Cardiac fibroblast (primary cell): ENCODE results near the gene TOE1.
"Not testable (repeated sequence)": the region's sequence is repeated elsewhere in the genome, so short reads cannot be mapped to it uniquely, and the experiment has no call there.

Source experiments
- DNase-seq, 2 donors: peaks; one replicate each; pipeline versions ENCODE4 v3.0.0 to v3.0.0-alpha.2; 2010; ENCODE audit warnings: low read depth in 2 of 2
- H3K4me3 ChIP-seq, 2 donors: replicated peaks in 1 of 2; 1 replicate in 1 of 2; 2 replicates in 1 of 2; pipeline ENCODE4 v1.5.1; 2011; ENCODE audit warnings: low read depth in 2 of 2, low read length in 2 of 2, mild to moderate bottlenecking in 2 of 2, moderate library complexity in 1 of 2
- TF ChIP-seq, protein P1 (sequence below): IDR thresholded peaks from one replicate; pipeline ENCODE4 v1.5.1; 2011; ENCODE audit warnings: low read depth, mild to moderate bottlenecking, low read length, inconsistent platforms

TOE1 gene

DNA sequence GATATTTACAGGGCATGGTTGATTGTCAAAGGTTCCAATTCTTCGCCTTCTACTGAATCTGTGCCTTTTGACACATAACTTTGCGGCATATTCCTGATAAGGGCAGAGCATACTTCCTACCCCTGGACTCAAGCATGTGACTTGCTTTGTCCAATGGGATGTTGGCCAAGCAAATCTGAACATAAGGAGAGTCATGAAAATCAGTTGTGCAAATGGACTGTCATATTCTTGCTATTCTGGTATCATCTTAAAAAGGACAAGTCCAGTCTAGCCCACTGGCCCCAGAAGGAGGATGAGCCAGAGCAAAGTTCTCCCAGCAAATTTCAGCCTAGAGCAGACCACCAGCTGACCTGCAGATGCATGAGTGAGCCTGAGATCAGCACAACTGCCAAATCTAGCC is 41.3 kb downstream of the TOE1 start:
- no peak overlapping the region for H3K4me3 ChIP-seq
- TF ChIP-seq, protein P1, sequence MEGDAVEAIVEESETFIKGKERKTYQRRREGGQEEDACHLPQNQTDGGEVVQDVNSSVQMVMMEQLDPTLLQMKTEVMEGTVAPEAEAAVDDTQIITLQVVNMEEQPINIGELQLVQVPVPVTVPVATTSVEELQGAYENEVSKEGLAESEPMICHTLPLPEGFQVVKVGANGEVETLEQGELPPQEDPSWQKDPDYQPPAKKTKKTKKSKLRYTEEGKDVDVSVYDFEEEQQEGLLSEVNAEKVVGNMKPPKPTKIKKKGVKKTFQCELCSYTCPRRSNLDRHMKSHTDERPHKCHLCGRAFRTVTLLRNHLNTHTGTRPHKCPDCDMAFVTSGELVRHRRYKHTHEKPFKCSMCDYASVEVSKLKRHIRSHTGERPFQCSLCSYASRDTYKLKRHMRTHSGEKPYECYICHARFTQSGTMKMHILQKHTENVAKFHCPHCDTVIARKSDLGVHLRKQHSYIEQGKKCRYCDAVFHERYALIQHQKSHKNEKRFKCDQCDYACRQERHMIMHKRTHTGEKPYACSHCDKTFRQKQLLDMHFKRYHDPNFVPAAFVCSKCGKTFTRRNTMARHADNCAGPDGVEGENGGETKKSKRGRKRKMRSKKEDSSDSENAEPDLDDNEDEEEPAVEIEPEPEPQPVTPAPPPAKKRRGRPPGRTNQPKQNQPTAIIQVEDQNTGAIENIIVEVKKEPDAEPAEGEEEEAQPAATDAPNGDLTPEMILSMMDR: no peak
- peak in 1 of 2 donors; percentile 21 for DNase-seq

DNA sequence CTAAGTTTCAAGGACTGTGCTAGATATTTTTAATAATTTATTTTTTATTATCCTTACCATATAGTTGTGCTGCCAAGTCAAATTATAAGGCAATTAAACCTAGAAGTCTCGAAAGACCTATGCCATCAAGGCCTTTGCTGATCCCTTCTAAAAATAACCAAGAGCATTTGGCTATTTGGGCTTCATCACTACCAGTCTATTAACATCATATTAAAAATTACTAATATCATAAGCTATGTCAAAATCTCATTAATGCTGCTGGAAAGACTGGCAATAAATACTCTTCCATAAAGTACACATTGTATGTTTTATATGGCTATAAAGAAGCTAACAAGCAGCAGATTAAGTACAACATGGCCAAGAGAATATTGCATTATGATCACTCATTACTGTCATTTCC is 43.2 kb downstream of the TOE1 start:
- H3K4me3 ChIP-seq: no peak overlapping the region
- no peak for DNase-seq
- TF ChIP-seq, protein P1: no peak

DNA sequence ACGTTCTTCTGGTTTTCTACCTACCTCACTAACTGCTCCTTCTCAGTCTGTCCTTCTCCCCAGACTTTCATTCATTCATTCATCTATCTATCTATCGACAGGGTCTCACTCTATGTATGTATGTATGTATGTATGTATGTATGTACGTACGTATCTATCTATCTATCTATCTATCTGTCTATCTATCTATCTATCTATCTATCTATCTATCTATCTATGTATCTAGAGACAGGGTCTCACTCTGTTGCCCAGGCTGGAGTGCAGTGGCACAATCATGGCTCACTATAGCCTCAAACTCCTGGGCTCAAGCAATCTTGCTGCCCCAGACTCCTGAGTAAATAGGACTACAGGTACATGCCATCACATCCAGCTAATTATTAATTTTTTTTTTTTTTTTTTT is 44.2 kb downstream of the TOE1 start:
- not testable (repeated sequence) for H3K4me3 ChIP-seq, DNase-seq

- no peak for DNase-seq
- TF ChIP-seq, protein P1: no peak
- no peak overlapping the region for H3K4me3 ChIP-seq
Observed at GRCh38 chr1:45385302-45385701, 45.3 kb downstream of the TOE1 start.

GRCh38 chr1:45386219-45386618 is 46.2 kb downstream of the TOE1 start:
- TF ChIP-seq, protein P1: no peak
- no peak for DNase-seq

More at GRCh38 chr1:45386219-45386618, 46.2 kb downstream of the TOE1 start:
- no peak overlapping the region for H3K4me3 ChIP-seq
